ENCODE measurements around the gene SORCS2. TPM values are rescaled to one million over a fixed set of nuclear protein-coding genes. Genes with fewer than 3 reads are reported as not detected.

Gene SORCS2
- total RNA-seq, 1 donor from 2014 or later = not detected

DNA sequence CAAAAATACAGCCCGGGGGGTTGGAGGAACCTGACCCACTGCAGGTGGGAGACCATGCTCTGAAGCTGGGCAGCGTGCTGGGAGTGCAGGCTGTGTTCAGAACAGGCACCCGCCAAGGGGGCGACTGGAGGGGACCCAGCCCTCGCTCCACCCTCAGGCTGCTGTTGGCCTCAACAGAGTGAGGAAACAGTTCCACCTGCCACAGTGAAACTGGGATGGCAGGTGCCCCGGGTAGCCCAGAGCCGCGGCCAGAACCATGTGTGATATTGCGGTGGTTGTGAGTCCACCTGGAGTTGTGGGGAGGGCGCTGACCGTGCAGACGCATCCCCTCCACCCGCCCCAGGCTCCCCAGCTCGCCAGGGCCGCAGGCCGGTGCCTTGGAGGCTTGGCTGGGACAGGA, 288.1 kb downstream of the SORCS2 start:
- Mint-ChIP-seq H3K4me3 (no peak overlapping the region), H3K36me3 (ENCODE audit: low read depth) (no peaks in the 10 kb centered on the region), H3K4me1 (no peaks in the 10 kb centered on the region), H3K27me3 (no peaks in the 10 kb centered on the region), H3K9me3 (no peaks in the 10 kb centered on the region), H3K27ac (no peak overlapping the region)
- ChIA-PET POLR2A (no interaction called here), CTCF (no interaction called here)
- DNase-seq = no peak
- TF ChIP-seq, protein P1, sequence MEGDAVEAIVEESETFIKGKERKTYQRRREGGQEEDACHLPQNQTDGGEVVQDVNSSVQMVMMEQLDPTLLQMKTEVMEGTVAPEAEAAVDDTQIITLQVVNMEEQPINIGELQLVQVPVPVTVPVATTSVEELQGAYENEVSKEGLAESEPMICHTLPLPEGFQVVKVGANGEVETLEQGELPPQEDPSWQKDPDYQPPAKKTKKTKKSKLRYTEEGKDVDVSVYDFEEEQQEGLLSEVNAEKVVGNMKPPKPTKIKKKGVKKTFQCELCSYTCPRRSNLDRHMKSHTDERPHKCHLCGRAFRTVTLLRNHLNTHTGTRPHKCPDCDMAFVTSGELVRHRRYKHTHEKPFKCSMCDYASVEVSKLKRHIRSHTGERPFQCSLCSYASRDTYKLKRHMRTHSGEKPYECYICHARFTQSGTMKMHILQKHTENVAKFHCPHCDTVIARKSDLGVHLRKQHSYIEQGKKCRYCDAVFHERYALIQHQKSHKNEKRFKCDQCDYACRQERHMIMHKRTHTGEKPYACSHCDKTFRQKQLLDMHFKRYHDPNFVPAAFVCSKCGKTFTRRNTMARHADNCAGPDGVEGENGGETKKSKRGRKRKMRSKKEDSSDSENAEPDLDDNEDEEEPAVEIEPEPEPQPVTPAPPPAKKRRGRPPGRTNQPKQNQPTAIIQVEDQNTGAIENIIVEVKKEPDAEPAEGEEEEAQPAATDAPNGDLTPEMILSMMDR (IDR thresholded peaks at IDR 0.05) = no peak
- intact Hi-C loops (cut with micrococcal nuclease) = no loop called here
- no peak for ATAC-seq (ENCODE audit: low read depth)

DNA sequence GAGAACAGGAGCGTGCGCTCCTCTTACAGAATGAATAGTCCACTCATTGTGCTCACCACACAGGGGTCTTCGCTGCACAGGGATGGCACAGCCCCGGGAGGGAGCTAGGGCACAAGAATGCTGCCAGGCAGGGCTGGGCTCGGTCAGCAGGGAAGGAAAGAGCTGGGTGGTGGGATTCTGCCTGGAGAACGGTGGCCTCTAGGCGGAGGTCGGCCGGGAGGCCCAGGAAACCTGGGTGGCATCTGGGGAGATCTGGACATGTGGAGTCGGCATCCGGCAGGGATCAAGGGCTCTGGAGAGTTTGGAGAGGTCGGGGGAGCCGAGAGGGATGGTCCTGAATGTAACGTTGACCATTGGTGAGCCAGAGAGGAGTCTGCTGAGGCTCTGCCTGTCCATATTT, 288.9 kb downstream of the SORCS2 start:
- H3K4me3 Mint-ChIP-seq = no peak overlapping the region
- H3K4me1 Mint-ChIP-seq = no peaks in the 10 kb centered on the region
- ATAC-seq (ENCODE audit: low read depth) = no peak

DNA sequence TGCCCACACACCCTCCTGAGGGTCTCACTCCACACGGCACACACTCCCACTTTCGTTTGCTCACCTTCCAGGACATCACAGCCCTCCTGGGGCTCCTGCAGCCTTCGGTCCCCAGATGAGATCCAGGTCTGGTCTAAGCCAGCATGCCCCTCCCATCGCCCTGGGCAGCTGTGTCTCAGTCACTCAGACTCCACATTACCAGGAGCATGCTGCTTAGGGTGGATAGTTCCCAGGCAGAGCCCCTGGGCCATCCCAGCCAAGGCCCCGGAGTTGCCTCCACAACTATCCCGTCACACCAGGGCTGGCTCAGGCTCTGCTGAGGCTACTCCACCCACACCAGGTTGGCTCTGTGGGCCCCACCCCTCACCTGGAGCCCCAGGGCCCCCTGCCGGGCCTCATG, 292.8 kb downstream of the SORCS2 start:
- intact Hi-C loops (cut with micrococcal nuclease) = no loop called here
- Mint-ChIP-seq H3K27ac (no peak overlapping the region), H3K36me3 (ENCODE audit: low read depth) (no peaks in the 10 kb centered on the region), H3K9me3 (no peaks in the 10 kb centered on the region), H3K27me3 (peaks cover 4% of the 10 kb centered on the region), H3K4me1 (no peaks in the 10 kb centered on the region), H3K4me3 (no peak overlapping the region)
- no peak for DNase-seq
- CTCF ChIA-PET = no interaction called here
- TF ChIP-seq, protein P1 (IDR thresholded peaks at IDR 0.05) = no peak
- POLR2A ChIA-PET = no interaction called here
- no peak for ATAC-seq (ENCODE audit: low read depth)

More for the DNA sequence above, 288.9 kb downstream of the SORCS2 start:
- Mint-ChIP-seq H3K9me3 (no peaks in the 10 kb centered on the region), H3K27me3 (no peaks in the 10 kb centered on the region), H3K36me3 (ENCODE audit: low read depth) (no peaks in the 10 kb centered on the region), H3K27ac (no peak overlapping the region)
- ChIA-PET CTCF (no interaction called here), POLR2A (no interaction called here)
- intact Hi-C loops (cut with micrococcal nuclease) = no loop called here
- TF ChIP-seq, protein P1 (IDR thresholded peaks at IDR 0.05) = no peak
- no peak for DNase-seq

DNA sequence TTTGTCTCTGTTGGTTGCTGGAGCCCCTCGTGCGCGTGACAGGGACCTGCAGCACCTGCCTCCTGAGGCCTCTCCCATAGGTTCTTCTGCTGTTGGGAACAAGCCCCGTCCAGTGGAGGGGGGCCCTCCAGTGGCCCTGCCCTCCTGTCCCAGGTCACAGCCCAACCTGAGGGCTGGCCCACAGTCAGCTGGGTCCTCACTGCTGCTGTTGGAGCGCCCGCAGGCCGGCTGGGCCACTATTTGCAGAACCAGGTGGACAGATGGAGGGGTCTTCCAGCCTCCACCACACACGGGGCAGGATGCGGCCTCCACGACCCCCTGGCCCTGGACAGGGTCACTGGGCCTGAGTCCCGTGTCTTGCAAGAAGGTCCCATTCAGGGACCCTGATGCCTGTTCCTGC, 293.8 kb downstream of the SORCS2 start:
- Mint-ChIP-seq H3K27me3 (peaks cover 4% of the 10 kb centered on the region), H3K4me1 (no peaks in the 10 kb centered on the region), H3K9me3 (no peaks in the 10 kb centered on the region), H3K27ac (no peak overlapping the region), H3K36me3 (ENCODE audit: low read depth) (no peaks in the 10 kb centered on the region), H3K4me3 (no peak overlapping the region)
- TF ChIP-seq, protein P1 (IDR thresholded peaks at IDR 0.05) = no peak
- DNase-seq = no peak
- intact Hi-C loops (cut with micrococcal nuclease) = no loop called here
- ChIA-PET CTCF (no interaction called here), POLR2A (no interaction called here)
- ATAC-seq (ENCODE audit: low read depth) = no peak

DNA sequence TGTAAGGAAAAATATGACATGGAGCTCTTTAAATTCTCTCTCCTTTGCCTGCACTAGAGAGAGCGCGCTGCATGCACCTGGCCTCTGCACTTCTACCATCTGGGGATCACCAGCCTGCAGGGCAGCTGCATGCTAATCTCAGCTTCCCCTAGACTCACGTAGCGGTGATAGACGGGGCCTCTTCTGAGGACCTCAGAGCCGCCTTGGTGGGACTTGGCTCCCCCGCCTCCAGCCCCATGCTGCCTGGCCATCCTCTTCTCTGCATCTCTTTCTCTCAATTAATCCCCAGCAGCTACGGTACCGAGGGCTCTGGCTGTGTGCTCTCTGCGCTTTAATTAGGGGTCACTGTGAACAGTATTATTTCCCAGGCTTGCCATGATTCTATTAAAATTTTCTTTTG, 295.2 kb downstream of the SORCS2 start:
- TF ChIP-seq, protein P1 (IDR thresholded peaks at IDR 0.05) = no peak

More for the DNA sequence above, 295.2 kb downstream of the SORCS2 start:
- Mint-ChIP-seq H3K4me1 (no peaks in the 10 kb centered on the region), H3K27ac (no peak overlapping the region), H3K36me3 (ENCODE audit: low read depth) (no peaks in the 10 kb centered on the region), H3K4me3 (no peak overlapping the region), H3K27me3 (peaks cover 4% of the 10 kb centered on the region), H3K9me3 (no peaks in the 10 kb centered on the region)
- ChIA-PET POLR2A (no interaction called here), CTCF (no interaction called here)
- no peak for DNase-seq
- ATAC-seq (ENCODE audit: low read depth) = no peak
- intact Hi-C loops (cut with micrococcal nuclease) = no loop called here

Data from activated B cell treated with CpG ODN at 0.5 μM for 24 hours (primary cell).